DMS 273 treated with DMSO at 0.1 percent for 48 hours (cell line): Measurements from ENCODE around the gene ADGRV1.
"Not testable (repeated sequence)": the region's sequence is repeated elsewhere in the genome, so short reads cannot be mapped to it uniquely, and the experiment has no call there.

Experiments
- DNase-seq: peaks from one replicate; lab custom pipeline; 2025; lab: John Stamatoyannopoulos, UW

Gene ADGRV1

GRCh38 chr5:90902651-90903386, 344.2 kb downstream of the ADGRV1 start:
- no peak for DNase-seq

- DNase-seq = peak; percentile 74
Measured at GRCh38 chr5:90909101-90909503, 350.5 kb downstream of the ADGRV1 start.

GRCh38 chr5:90909940-90910339, 351.3 kb downstream of the ADGRV1 start:
- DNase-seq = no peak

- no peak for DNase-seq
Measured at GRCh38 chr5:90911169-90911568, 352.6 kb downstream of the ADGRV1 start.

- DNase-seq = no peak
Measured at GRCh38 chr5:90912476-90912875, 353.9 kb downstream of the ADGRV1 start.

- DNase-seq = no peak
Measured at GRCh38 chr5:90915393-90915792, 356.8 kb downstream of the ADGRV1 start.

- DNase-seq = no peak
Measured at GRCh38 chr5:90916947-90917800, 358.6 kb downstream of the ADGRV1 start.

- DNase-seq = no peak
Measured at GRCh38 chr5:90917928-90918668, 359.5 kb downstream of the ADGRV1 start.

- DNase-seq = no peak
Measured at GRCh38 chr5:90921418-90921973, 362.9 kb downstream of the ADGRV1 start.

GRCh38 chr5:90924222-90924621, 365.6 kb downstream of the ADGRV1 start:
- not testable (repeated sequence) for DNase-seq

GRCh38 chr5:90929013-90929839, 370.6 kb downstream of the ADGRV1 start:
- not testable (repeated sequence) for DNase-seq

GRCh38 chr5:90930062-90930461, 371.5 kb downstream of the ADGRV1 start:
- DNase-seq = no peak

- no peak for DNase-seq
Measured at GRCh38 chr5:90930756-90931431, 372.3 kb downstream of the ADGRV1 start.

- DNase-seq = peak; percentile 18
Measured at GRCh38 chr5:90932052-90932699, 373.6 kb downstream of the ADGRV1 start.

GRCh38 chr5:90933298-90933697, 374.7 kb downstream of the ADGRV1 start:
- no peak for DNase-seq

GRCh38 chr5:90934091-90934719, 375.6 kb downstream of the ADGRV1 start:
- DNase-seq = no peak

GRCh38 chr5:90934738-90935137, 376.1 kb downstream of the ADGRV1 start:
- no peak for DNase-seq

GRCh38 chr5:90939211-90939610, 380.6 kb downstream of the ADGRV1 start:
- DNase-seq = no peak

- DNase-seq = no peak
Measured at GRCh38 chr5:90940227-90940995, 381.8 kb downstream of the ADGRV1 start.
